Natural killer cell (primary cell): ENCODE results near the gene PDLIM7. TPM values are rescaled to one million over a fixed set of nuclear protein-coding genes. Genes with fewer than 3 reads are reported as not detected.

Source experiments
- ATAC-seq, 3 donors: fragments of 150-1000 bp in 2 of 3; fragments of 200-7000 bp in 1 of 3; cut with Tn5 transposase; 1 replicate in 1 of 3; 2 replicates in 2 of 3; pipeline ENCODE4 v1.10.0; 2021; ENCODE audit warnings: mild to moderate bottlenecking in 2 of 3, moderate library complexity in 2 of 3
- DNase-seq, 2 donors: peaks; one replicate each; pipeline versions ENCODE4 v3.0.0 to v3.0.0-alpha.2; 2013 to 2021; ENCODE audit warnings: mixed read lengths in 1 of 2
- H3K27ac ChIP-seq: one replicate; pipeline ENCODE4 v1.5.1; 2013; ENCODE audit warnings: mild to moderate bottlenecking, low read length
- H3K27me3 ChIP-seq: one replicate; pipeline ENCODE4 v1.6.1; 2013; ENCODE audit warnings: low read length; ENCODE audit not compliant: control insufficient read depth, insufficient read depth
- H3K36me3 ChIP-seq: one replicate; pipeline ENCODE4 v1.6.1; 2013; ENCODE audit warnings: low read length; ENCODE audit not compliant: control insufficient read depth, insufficient read depth
- H3K4me1 ChIP-seq: one replicate; pipeline ENCODE4 v1.6.1; 2013; ENCODE audit warnings: low read length; ENCODE audit not compliant: control insufficient read depth, insufficient read depth
- H3K4me3 ChIP-seq: one replicate; pipeline ENCODE4 v1.5.1; 2013; ENCODE audit warnings: low read length
- H3K9me3 ChIP-seq: one replicate; pipeline ENCODE4 v1.6.1; 2013; ENCODE audit warnings: low read length; ENCODE audit not compliant: control insufficient read depth, insufficient read depth
- H3K27ac Mint-ChIP-seq, 2 donors: one replicate each; pipeline ENCODE4 v1.8.0; 2022; ENCODE audit warnings: mild to moderate bottlenecking in 2 of 2, mixed read lengths in 2 of 2, moderate library complexity in 1 of 2
- H3K27me3 Mint-ChIP-seq, 2 donors: one replicate each; pipeline ENCODE4 v1.8.0; 2022; ENCODE audit warnings: low read depth in 2 of 2, mixed read lengths in 2 of 2
- H3K36me3 Mint-ChIP-seq: one replicate; pipeline ENCODE4 v1.8.0; 2022; ENCODE audit warnings: mixed read lengths
- H3K4me1 Mint-ChIP-seq, 2 donors: one replicate each; pipeline ENCODE4 v1.8.0; 2022; ENCODE audit warnings: mixed read lengths in 2 of 2
- H3K4me3 Mint-ChIP-seq: one replicate; pipeline ENCODE4 v1.8.0; 2022; ENCODE audit warnings: mild to moderate bottlenecking, moderate library complexity, mixed read lengths
- H3K9me3 Mint-ChIP-seq, 2 donors: one replicate each; pipeline ENCODE4 v1.8.0; 2022; ENCODE audit warnings: mixed read lengths in 2 of 2
- WGBS: methylation state at CpG from one replicate; pipeline ENCODE4 v1.1.7; 2013; ENCODE audit warnings: missing lambda C conversion rate; ENCODE audit not compliant: insufficient coverage; 5-methylcytosine and 5-hydroxymethylcytosine counted together
- intact Hi-C: fragments of 100-400 bp; cut with micrococcal nuclease; formaldehyde crosslinking; loops from one replicate; pipeline ENCODE4 v1.14.2; 2022
- total RNA-seq, 4 donors: library from RNA; stranded (reverse); fragments of 120-200 nt in 1 of 4; gene quantifications; one replicate each; pipeline versions ENCODE4 v1.2.3 to v1.2.4, GENCODE V29; 2013 to 2022
- TF ChIP-seq, protein P1 (sequence below): fragments of 200-600 bp; IDR thresholded peaks from one replicate; pipeline ENCODE4 v1.8.0; 2022; ENCODE audit warnings: antibody characterized with exemption

Gene PDLIM7
- total RNA-seq, 3 donors from 2014 or later (not counting 1 experiment from before 2014, with no cell fraction given) = 9.7 to 58.7 (median 14.7) TPM

DNA sequence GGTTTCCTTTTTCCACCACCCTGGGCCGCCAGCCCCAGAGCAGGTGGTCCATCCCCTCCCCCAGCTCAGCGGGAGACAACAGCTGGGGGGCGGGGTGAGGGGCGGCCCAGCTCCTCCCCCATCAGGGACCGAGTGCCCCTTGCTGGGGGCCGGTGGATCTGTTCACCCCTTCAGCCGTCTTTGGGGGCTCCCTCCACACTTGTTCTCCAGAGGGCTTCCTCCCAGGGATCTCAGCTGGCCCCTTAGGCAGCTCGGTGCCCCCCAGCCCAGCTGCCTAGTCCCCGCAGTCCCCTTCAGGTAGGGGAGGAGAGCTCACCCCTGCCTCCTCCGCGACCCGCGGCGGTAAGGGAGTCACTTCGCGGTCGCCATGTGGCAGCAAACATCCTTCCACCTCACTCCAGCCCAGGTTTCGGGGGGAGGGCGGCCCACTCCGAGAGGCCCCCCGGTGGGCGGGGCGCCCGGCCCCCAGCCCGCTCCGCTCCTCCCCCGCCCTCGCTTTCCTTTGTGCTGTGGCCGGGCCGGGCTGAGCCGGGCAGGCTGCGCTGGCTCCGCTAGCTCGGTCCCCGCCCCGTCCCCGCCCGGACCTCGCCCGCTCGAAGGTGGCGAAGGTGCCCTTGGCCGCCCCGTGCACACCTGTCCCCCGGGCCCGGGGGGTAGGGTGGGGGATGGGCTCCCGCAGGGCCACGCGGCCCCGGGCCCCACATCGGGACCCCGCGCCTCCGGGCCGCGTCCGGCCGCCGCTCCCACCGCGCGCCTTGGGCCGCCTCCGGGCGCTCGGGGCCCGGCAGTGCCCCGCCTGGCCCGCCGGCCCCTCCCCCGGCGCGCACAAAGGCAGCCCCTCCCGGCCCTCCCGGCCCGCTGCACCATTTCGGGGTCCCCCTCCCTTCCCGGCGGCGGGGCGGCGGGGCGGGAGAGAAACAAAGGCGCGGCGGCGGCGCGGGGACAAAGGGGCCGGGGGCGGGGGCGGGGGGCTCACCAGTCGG is 24.7 kb downstream of the PDLIM7 start:
- DNase-seq (peak; percentile 56 to 71), ATAC-seq (peak; percentile 55 to 66 (median 66))
- TF ChIP-seq, protein P1, sequence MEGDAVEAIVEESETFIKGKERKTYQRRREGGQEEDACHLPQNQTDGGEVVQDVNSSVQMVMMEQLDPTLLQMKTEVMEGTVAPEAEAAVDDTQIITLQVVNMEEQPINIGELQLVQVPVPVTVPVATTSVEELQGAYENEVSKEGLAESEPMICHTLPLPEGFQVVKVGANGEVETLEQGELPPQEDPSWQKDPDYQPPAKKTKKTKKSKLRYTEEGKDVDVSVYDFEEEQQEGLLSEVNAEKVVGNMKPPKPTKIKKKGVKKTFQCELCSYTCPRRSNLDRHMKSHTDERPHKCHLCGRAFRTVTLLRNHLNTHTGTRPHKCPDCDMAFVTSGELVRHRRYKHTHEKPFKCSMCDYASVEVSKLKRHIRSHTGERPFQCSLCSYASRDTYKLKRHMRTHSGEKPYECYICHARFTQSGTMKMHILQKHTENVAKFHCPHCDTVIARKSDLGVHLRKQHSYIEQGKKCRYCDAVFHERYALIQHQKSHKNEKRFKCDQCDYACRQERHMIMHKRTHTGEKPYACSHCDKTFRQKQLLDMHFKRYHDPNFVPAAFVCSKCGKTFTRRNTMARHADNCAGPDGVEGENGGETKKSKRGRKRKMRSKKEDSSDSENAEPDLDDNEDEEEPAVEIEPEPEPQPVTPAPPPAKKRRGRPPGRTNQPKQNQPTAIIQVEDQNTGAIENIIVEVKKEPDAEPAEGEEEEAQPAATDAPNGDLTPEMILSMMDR = no peak
- H3K27ac ChIP-seq = no peak overlapping the region
- Mint-ChIP-seq H3K27me3 (peaks cover 0 to 16% of the 10 kb centered on the region in 2 donors), H3K9me3 (no peaks in the 10 kb centered on the region), H3K4me1 (peaks cover 14 to 57% of the 10 kb centered on the region in 2 donors), H3K36me3 (no peaks in the 10 kb centered on the region), H3K27ac (peak overlapping the region in 1 of 2 donors; percentile 76), H3K4me3 (peak overlapping the region; percentile 63)
- 2% methylated on average over 93 of the region's 93 CpGs for WGBS
- intact Hi-C loops = no loop called here
- peaks cover 31% of the 10 kb centered on the region for H3K4me1 ChIP-seq
- H3K27me3 ChIP-seq = peaks cover 15% of the 10 kb centered on the region
- H3K9me3 ChIP-seq = no peaks in the 10 kb centered on the region
- no peaks in the 10 kb centered on the region for H3K36me3 ChIP-seq
- peak overlapping the region; percentile 19 for H3K4me3 ChIP-seq

DNA sequence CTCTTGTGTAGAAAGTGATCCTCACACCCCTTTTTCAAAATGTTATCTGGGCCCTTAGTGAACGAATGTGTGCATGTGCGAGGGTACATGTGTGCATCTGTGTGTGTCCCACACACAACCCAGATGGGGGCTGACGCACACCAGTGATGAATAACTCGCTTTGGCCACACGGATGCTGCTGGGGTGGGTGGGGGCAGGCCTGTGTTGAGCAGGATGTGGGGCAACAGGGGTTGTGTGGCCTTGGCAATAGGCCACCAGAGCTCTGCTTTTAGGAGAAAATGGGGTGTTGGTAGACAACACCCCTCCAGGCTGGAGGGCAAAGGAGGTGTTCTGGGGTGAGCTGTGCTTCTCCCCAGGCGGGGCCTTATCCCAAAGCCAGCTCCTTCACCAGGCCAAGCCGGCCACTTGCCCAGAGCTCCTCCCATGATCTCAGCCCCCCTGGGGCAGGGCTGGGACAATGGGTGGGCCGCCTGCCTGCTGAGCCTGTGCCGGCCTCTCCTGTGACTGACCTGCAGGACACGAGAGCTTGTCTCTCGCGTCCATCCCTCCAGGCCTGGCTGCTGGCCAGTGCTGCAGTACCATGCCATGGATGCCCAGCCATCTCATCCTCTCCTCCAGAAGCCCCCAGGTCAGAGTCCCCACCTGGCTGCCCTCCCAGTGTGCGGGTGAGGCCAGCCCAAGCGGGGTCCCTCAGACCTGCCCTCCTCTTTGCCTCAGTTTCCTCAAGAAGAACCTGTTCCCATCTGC is 25.6 kb downstream of the PDLIM7 start:
- Mint-ChIP-seq H3K4me3 (peak overlapping the region; percentile 60), H3K9me3 (no peaks in the 10 kb centered on the region), H3K36me3 (no peaks in the 10 kb centered on the region), H3K27me3 (peaks cover 0 to 16% of the 10 kb centered on the region in 2 donors), H3K4me1 (peaks cover 14 to 57% of the 10 kb centered on the region in 2 donors), H3K27ac (peak overlapping the region in 1 of 2 donors; percentile 76)
- Histone ChIP-seq H3K4me1 (peaks cover 28% of the 10 kb centered on the region), H3K9me3 (no peaks in the 10 kb centered on the region), H3K36me3 (no peaks in the 10 kb centered on the region), H3K27me3 (peaks cover 15% of the 10 kb centered on the region), H3K4me3 (no peak overlapping the region), H3K27ac (peak overlapping the region; percentile 15)
- ATAC-seq (peak; percentile 56 to 70 (median 64)), DNase-seq (peak in 1 of 2 donors; percentile 58)
- TF ChIP-seq, protein P1 = no peak
- WGBS = 74% methylated on average over 14 of the region's 14 CpGs
- intact Hi-C loops = no loop called here

DNA sequence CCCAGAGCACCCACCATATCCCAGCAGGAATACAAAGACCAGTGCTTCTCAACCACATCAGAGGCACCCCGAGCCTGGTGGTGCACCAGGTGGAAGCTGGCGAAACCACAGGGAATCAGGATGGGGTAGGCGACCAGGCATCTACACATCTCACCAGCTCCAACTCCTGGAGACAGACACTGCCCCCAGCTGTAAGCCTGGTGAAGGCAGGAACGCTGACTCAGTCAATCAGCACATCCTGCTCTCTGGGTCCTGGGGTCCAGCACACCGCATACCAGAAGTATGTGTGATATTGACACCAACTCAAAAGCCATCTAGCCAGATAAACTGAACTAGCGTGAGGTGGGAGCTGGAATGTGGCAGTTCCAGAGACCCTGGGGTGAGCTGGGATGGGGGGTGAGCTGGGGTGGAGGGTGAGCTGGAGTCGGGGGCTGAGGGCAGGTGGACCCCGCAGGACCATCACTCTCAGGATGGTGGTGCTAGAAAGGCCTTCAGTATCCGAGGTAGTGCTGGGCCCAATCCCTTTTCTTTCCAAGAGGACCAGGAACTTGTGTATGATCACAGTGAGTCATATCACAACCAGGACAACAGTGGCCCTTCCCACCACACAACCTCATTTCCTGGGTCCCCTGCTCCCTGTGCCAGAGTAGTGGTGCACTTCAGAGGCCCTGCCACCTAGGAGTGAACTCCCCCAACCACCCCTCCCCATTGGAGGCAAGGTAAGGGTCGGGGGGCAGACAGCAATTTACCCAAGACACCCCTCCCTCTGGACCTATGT is 26.5 kb downstream of the PDLIM7 start:
- peak in 1 of 3 donors; percentile 9 for ATAC-seq
- H3K9me3 Mint-ChIP-seq = no peaks in the 10 kb centered on the region
- no peak for DNase-seq
- H3K4me1 Mint-ChIP-seq = peaks cover 14 to 52% of the 10 kb centered on the region in 2 donors
- Histone ChIP-seq H3K4me1 (peaks cover 28% of the 10 kb centered on the region), H3K9me3 (no peaks in the 10 kb centered on the region), H3K4me3 (no peak overlapping the region), H3K27me3 (peaks cover 15% of the 10 kb centered on the region), H3K36me3 (no peaks in the 10 kb centered on the region), H3K27ac (no peak overlapping the region)
- TF ChIP-seq, protein P1 = no peak
- peaks cover 0 to 16% of the 10 kb centered on the region in 2 donors for H3K27me3 Mint-ChIP-seq
- H3K36me3 Mint-ChIP-seq = no peaks in the 10 kb centered on the region
- peak overlapping the region in 1 of 2 donors; percentile 76 for H3K27ac Mint-ChIP-seq
- no peak overlapping the region for H3K4me3 Mint-ChIP-seq
- intact Hi-C loops = no loop called here
- 91% methylated on average over 10 of the region's 10 CpGs for WGBS
